Measurements from ENCODE around the gene MPHOSPH6. TPM values are rescaled to one million over a fixed set of nuclear protein-coding genes. Genes with fewer than 3 reads are reported as not detected.

MPHOSPH6 gene
- total RNA-seq, 1 experiment from 2014 or later: 39.9 TPM

DNA sequence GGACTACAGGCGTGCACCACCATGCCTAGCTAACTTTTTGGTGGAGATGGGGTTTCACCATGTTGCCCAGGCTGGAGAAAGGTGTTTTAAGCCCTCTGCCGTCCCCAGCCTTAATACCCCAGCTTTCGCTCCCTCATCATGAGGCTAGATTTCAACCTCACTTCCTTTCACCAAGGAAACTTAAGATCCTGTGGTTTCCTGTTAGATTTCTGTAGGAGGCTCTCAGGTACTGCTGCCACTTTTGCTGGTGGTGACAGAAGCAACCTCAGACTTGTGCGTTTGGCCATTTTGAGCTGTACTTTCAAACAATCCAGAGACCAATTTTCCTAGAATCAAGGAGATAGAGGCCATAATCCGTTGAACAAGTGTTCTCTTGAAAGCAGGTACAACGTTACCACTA is 36.2 kb downstream of the MPHOSPH6 start:
- no peaks in the 10 kb centered on the region for H3K27me3 Mint-ChIP-seq (ENCODE audit: insufficient read depth, unreplicated experiment)

GRCh38 chr16:82129881-82130280 is 40.1 kb downstream of the MPHOSPH6 start:
- no peaks in the 10 kb centered on the region for H3K36me3 Mint-ChIP-seq (ENCODE audit: insufficient read depth, unreplicated experiment)
- intact Hi-C loops (cut with micrococcal nuclease): no loop called here
- no peak for TF ChIP-seq CTCF (IDR thresholded peaks at IDR 0.05; ENCODE audit: unreplicated experiment)
- H3K4me1 Mint-ChIP-seq (ENCODE audit: insufficient read depth, unreplicated experiment): no peaks in the 10 kb centered on the region
- CTCF ChIA-PET: no interaction called here
- POLR2A ChIA-PET: no interaction called here
- DNase-seq (ENCODE audit: unreplicated experiment): no peak
- H3K4me3 Mint-ChIP-seq (ENCODE audit: unreplicated experiment): no peak overlapping the region
- no TSS peak for BruUV-seq (replicated peaks)
- H3K9me3 Mint-ChIP-seq (ENCODE audit: unreplicated experiment): no peaks in the 10 kb centered on the region
- H3K27me3 Mint-ChIP-seq (ENCODE audit: insufficient read depth, unreplicated experiment): no peaks in the 10 kb centered on the region
- H3K27ac Mint-ChIP-seq (ENCODE audit: low read depth, unreplicated experiment): no peak overlapping the region

More for the DNA sequence above, 36.2 kb downstream of the MPHOSPH6 start:
- H3K36me3 Mint-ChIP-seq (ENCODE audit: insufficient read depth, unreplicated experiment): no peaks in the 10 kb centered on the region
- CTCF ChIA-PET: interaction anchor here (0.6 to 0.7 kb wide), 2 partner anchors 470 to 1751 kb away, joined by 3 read pairs; no protein-coding TSS in a partner anchor
- no peak overlapping the region for H3K27ac Mint-ChIP-seq (ENCODE audit: low read depth, unreplicated experiment)
- no peaks in the 10 kb centered on the region for H3K9me3 Mint-ChIP-seq (ENCODE audit: unreplicated experiment)
- BruUV-seq (replicated peaks): no TSS peak
- POLR2A ChIA-PET: interaction anchor here (0.6 kb wide), 1 partner anchor 86 kb away, joined by 3 read pairs; no protein-coding TSS in a partner anchor
- no peak for TF ChIP-seq CTCF (IDR thresholded peaks at IDR 0.05; ENCODE audit: unreplicated experiment)
- no peak for DNase-seq (ENCODE audit: unreplicated experiment)
- intact Hi-C loops (cut with micrococcal nuclease): no loop called here
- H3K4me1 Mint-ChIP-seq (ENCODE audit: insufficient read depth, unreplicated experiment): no peaks in the 10 kb centered on the region
- no peak overlapping the region for H3K4me3 Mint-ChIP-seq (ENCODE audit: unreplicated experiment)

GRCh38 chr16:82124651-82125050 is 45.4 kb downstream of the MPHOSPH6 start:
- no TSS peak for BruUV-seq (replicated peaks)
- intact Hi-C loops (cut with micrococcal nuclease): no loop called here
- no peaks in the 10 kb centered on the region for H3K4me1 Mint-ChIP-seq (ENCODE audit: insufficient read depth, unreplicated experiment)
- no peaks in the 10 kb centered on the region for H3K36me3 Mint-ChIP-seq (ENCODE audit: insufficient read depth, unreplicated experiment)
- H3K4me3 Mint-ChIP-seq (ENCODE audit: unreplicated experiment): no peak overlapping the region
- CTCF ChIA-PET: interaction anchor here (0.6 to 1.2 kb wide), 3 partner anchors 10 to 325 kb away, joined by 3 read pairs; no protein-coding TSS in a partner anchor
- no peak overlapping the region for H3K27ac Mint-ChIP-seq (ENCODE audit: low read depth, unreplicated experiment)
- no peak for DNase-seq (ENCODE audit: unreplicated experiment)
- TF ChIP-seq CTCF (IDR thresholded peaks at IDR 0.05; ENCODE audit: unreplicated experiment): no peak
- POLR2A ChIA-PET: interaction anchor here (0.8 kb wide), 1 partner anchor 45 kb away, joined by 3 read pairs; no protein-coding TSS in a partner anchor
- H3K9me3 Mint-ChIP-seq (ENCODE audit: unreplicated experiment): no peaks in the 10 kb centered on the region
- no peaks in the 10 kb centered on the region for H3K27me3 Mint-ChIP-seq (ENCODE audit: insufficient read depth, unreplicated experiment)

DNA sequence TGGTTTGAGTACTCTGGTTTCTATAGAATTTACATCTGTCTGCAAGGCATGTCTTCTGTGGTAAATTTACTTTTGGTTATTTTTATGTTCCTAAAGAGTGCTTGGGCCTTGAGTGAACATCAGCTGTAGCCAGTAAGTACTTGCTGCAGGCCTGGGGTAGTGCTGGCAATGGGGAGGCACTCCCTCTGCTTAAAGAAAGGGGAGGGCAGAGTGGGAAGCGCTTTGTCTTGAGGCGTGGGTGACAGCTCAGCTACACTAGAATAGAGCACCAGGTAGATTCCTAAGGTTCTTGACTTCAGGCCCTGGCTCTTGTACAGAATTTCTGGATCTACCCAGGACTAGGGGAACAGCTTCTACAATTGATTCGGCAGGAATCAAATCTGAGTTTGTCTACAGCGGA is 50.6 kb downstream of the MPHOSPH6 start:
- DNase-seq (ENCODE audit: unreplicated experiment): no peak
- H3K27me3 Mint-ChIP-seq (ENCODE audit: insufficient read depth, unreplicated experiment): no peaks in the 10 kb centered on the region
- intact Hi-C loops (cut with micrococcal nuclease): no loop called here
- no peaks in the 10 kb centered on the region for H3K36me3 Mint-ChIP-seq (ENCODE audit: insufficient read depth, unreplicated experiment)
- H3K9me3 Mint-ChIP-seq (ENCODE audit: unreplicated experiment): no peaks in the 10 kb centered on the region
- no TSS peak for BruUV-seq (replicated peaks)
- ChIA-PET CTCF (no interaction called here), POLR2A (no interaction called here)
- no peak overlapping the region for H3K4me3 Mint-ChIP-seq (ENCODE audit: unreplicated experiment)
- no peaks in the 10 kb centered on the region for H3K4me1 Mint-ChIP-seq (ENCODE audit: insufficient read depth, unreplicated experiment)
- TF ChIP-seq CTCF (IDR thresholded peaks at IDR 0.05; ENCODE audit: unreplicated experiment): no peak
- H3K27ac Mint-ChIP-seq (ENCODE audit: low read depth, unreplicated experiment): no peak overlapping the region

Data from MCF 10A (cell line).